HCT116 (cell line): ENCODE measurements around the gene PC.

ENCODE experiments used
- CEBPB ChIP-seq: IDR thresholded peaks from 2 replicates; pipeline ENCODE4 v1.6.1; 2012; ENCODE audit warnings: low read depth
- CTCF ChIP-seq, 3 experiments: fragments of 200-600 bp in 1 of 3; sonication (generic) in 1 of 3; IDR thresholded peaks in 2 of 3; conservative IDR thresholded peaks in 1 of 3; 2 replicates each; pipeline ENCODE4 v1.5.1; 2012 to 2017; ENCODE audit warnings: low read depth in 2 of 3, low read length in 2 of 3, antibody characterized with exemption in 1 of 3, borderline replicate concordance in 1 of 3, control low read depth in 1 of 3, mild to moderate bottlenecking in 1 of 3, mixed read lengths in 1 of 3, mixed run types in 1 of 3, moderate library complexity in 1 of 3; ENCODE audit not compliant: insufficient read depth in 1 of 3
- EZH2 ChIP-seq: fragments of 200-600 bp; sonication (generic); IDR thresholded peaks from 2 replicates; pipeline ENCODE4 v1.6.1; 2017; ENCODE audit warnings: antibody characterized with exemption, mixed run types
- EZH2phosphoT487 ChIP-seq: fragments of 200-600 bp; IDR thresholded peaks from 2 replicates; pipeline ENCODE4 v1.6.1; 2018; ENCODE audit warnings: antibody characterized with exemption, borderline replicate concordance
- JUND ChIP-seq: IDR thresholded peaks from 2 replicates; pipeline ENCODE4 v1.6.1; 2012
- MAX ChIP-seq: IDR thresholded peaks from 2 replicates; pipeline ENCODE4 v1.6.1; 2012
- POLR2A ChIP-seq: IDR thresholded peaks from 2 replicates; pipeline ENCODE4 v1.7.0; 2011; ENCODE audit warnings: borderline replicate concordance; ENCODE audit not compliant: insufficient read depth, insufficient read length; ENCODE audit errors: extremely low read depth
- POLR2AphosphoS5 ChIP-seq: IDR thresholded peaks from 2 replicates; pipeline ENCODE4 v1.6.1; 2011; ENCODE audit warnings: mild to moderate bottlenecking, low read depth, low read length, moderate library complexity
- YY1 ChIP-seq: IDR thresholded peaks from 2 replicates; pipeline ENCODE4 v1.6.1; 2011; ENCODE audit warnings: low read length, low read depth, moderate library complexity, mild to moderate bottlenecking; ENCODE audit not compliant: insufficient replicate concordance; ENCODE audit errors: extremely low read depth

- TF ChIP-seq CTCF (IDR thresholded peaks at IDR 0.05 in 2 of 3, conservative IDR thresholded peaks at IDR 0.05 in 1 of 3; ENCODE audit: borderline replicate concordance in 1 of 3, insufficient read depth in 1 of 3, low read depth in 2 of 3, low read length in 2 of 3) (no peak), YY1 (no peak), EZH2 (no peak), POLR2A (no peak), CEBPB (no peak), MAX (no peak), POLR2AphosphoS5 (no peak), EZH2phosphoT487 (no peak), JUND (no peak)
Measured at GRCh38 chr11:66818231-66818955, 139.8 kb downstream of the PC start.
